ENCODE results near the gene SERPINH1.
A peak's percentile ranks its signal among the peaks of the same experiment; 100 is the strongest.

Gene SERPINH1

GRCh38 chr11:75542088-75542438 lies 20.0 kb upstream of the SERPINH1 start:
- TF ChIP-seq CTCF (IDR thresholded peaks at IDR 0.05), result no peak

- TF ChIP-seq CTCF (IDR thresholded peaks at IDR 0.05), result no peak
Observed at GRCh38 chr11:75543806-75544205, 18.2 kb upstream of the SERPINH1 start.

- TF ChIP-seq CTCF (IDR thresholded peaks at IDR 0.05), result no peak
Observed at GRCh38 chr11:75547177-75547576, 14.9 kb upstream of the SERPINH1 start.

GRCh38 chr11:75547617-75548058 lies 14.4 kb upstream of the SERPINH1 start:
- TF ChIP-seq CTCF (IDR thresholded peaks at IDR 0.05), result peak; percentile 85

- TF ChIP-seq CTCF (IDR thresholded peaks at IDR 0.05), result no peak
Observed at GRCh38 chr11:75548595-75549272, 13.3 kb upstream of the SERPINH1 start.

- no peak for TF ChIP-seq CTCF (IDR thresholded peaks at IDR 0.05)
Observed at GRCh38 chr11:75549370-75549958, 12.6 kb upstream of the SERPINH1 start.

GRCh38 chr11:75553182-75553581 lies 8.9 kb upstream of the SERPINH1 start:
- no peak for TF ChIP-seq CTCF (IDR thresholded peaks at IDR 0.05)

Measured in LNCAP (cell line).